ENCODE data around the gene CCDC154.
A peak's percentile ranks its signal among the peaks of the same experiment; 100 is the strongest.
"Not testable (repeated sequence)": the region's sequence is repeated elsewhere in the genome, so short reads cannot be mapped to it uniquely, and the experiment has no call there.

The CCDC154 gene

DNA sequence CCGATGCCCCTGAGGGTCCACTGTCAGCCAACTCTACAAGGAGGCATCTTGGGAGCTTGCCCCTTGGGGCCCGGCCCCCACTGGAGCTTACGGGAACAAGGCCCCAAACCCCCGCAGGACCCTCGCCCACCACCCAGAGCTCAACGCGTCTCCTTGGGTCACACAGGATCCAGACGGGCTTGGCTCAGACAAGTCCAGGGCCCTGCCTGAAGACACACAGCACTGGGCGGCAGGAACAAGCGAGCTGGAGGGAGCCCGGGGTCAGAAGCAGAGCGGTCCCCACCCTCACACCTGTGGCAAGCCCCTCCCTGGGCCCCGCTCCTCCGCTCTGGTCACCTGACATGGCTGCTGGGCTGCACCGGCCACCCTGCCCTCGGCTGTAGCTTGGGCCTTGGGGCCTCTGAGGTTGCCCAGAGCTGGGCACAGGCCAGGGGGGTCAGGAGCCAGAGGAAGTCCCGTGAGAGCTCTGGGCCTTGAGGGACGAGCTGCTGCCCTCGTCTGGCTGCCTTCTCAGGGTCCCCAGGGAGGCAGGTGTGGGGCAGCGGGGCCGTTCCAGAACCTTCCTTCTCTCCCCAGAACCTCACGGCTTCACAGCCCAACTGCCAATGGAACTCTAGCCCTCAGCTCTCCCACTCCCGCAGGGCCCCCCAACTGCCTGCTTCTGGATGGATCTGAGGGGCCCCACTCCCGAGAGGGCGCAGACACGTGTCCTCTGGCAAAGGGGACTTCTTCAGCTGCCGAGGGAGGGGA, at the start of gene CCDC154:
TSS of gene CCDC154 (minus strand) at position 577 of the 750 bp plus-strand sequence. CDS start at position 343, 234 bp downstream.
- no peak for DNase-seq

GRCh38 chr16:1493746-1494094, 49.4 kb upstream of the CCDC154 start:
- peak; percentile 27 for DNase-seq

- peak; percentile 91 for DNase-seq
These were observed 48.8 kb upstream of the CCDC154 start, which contains the start of gene TELO2 for GRCh38 chr16:1492923-1493745. Gene TELO2 (plus strand): TSS chr16:1493360. CDS start chr16:1494282, 922 bp downstream.

DNA sequence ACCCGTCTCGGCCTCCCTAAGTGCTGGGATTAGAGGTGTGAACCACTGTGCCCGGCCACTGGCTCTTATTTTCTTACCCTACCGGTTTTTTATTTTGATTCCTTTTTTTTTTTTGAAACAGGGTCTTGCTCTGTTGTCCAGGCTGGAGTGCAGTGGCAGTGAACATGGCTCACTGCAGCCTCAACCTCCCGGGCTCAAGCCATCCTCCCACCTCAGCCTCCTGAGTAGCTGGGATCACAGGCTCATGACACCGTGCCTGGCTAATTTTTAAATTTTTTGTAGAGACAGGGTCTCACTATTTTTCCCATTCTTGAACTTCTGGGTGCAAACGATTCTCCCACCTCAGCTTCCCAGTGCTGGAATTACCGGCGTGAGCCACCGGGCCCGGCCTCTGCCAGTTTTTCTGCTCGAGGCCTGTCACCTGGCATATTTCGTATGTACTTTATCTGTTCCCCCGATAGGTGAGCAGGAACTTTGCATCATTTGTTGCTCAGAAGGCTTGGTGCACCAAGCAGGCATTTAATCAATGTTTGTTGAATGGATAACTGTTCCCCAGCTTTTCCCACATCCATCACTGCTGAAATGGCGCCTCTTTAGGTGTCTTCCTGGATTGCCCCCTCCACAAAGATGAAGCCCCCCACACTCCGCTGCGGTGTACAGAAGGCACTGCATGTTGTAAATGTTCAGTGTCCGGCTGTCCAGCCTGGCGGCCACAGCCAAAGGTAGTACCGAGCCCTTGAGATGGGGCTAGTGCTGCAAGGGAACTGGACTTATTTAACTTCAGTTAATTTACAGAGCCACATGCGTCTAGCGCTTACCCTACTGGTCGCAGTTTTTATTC, 47.9 kb upstream of the CCDC154 start:
- DNase-seq: no peak

DNA sequence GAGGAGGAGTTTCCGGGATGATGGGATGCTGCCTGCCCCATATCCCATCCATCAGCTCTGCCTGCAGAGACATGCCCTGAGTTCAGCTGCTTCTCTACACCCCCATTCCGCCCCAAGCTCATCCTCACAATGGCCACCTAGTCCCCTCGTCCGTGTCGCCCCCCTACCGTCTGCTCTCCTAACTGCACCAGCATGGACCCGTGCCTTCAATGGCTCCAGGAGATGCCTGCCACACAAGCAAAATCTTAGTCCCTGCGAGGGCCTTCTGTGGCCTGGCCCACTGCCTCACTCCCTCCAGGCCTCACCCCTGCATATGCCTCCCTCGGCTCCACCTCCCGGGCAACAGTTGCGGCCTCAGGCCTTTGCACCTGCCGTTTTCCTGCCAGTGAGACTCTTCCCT, 47.0 kb upstream of the CCDC154 start:
- DNase-seq: no peak

GRCh38 chr16:1489077-1489476, 44.7 kb upstream of the CCDC154 start:
- DNase-seq: no peak

DNA sequence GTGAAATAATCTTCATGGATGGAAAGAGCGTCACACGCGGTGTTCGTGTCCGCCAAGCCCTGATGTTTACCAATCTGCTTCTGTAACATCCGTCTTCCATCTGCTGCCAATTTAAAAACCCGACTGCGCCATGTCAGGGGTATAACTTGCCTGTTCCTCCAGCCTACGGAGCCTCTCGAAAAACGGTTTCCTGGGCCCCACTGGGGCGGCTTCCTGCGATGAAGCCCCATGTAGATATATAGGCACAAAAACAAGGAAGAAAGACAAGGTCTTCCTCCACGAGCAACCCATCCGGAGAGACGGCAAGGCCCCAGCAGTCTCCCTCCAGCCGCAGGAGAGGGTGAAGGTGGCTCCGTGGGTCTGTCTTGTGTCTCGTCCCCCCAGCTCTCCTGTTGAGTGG, 44.3 kb upstream of the CCDC154 start, which contains the start of gene PTX4:
TSS of gene PTX4 (minus strand) at position 326 of the 400 bp plus-strand sequence. CDS start at position 291, 35 bp downstream.
- DNase-seq: no peak

DNA sequence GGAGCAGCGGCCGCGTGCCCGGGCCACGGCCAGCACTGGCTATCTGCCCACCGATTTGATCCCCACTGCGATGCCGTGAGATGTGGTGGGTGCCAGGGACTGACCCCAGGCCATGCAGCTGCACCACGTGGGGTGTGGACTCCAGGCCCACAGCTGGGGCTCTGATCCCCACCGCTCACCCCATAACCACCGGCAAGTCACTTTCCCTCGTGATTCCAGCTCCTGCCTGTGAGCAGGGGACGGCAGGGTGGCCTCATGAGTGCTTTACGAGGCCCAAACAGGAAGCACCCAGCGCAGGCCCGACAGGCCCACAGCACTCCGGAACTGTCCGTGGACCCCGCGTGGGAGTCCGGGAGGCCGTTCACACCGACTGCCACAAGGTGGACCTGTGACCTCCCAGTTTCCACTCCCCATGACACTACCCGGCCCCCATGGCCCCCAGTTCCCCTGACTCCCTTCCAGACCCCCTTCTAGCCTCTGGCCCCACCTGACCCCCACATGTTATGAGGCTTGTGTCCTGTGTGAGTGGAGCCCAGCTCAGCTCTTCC, 43.8 kb upstream of the CCDC154 start:
- DNase-seq: no peak

GRCh38 chr16:1487395-1488053, 43.2 kb upstream of the CCDC154 start:
- DNase-seq: no peak

- no peak for DNase-seq
These were observed 42.4 kb upstream of the CCDC154 start for GRCh38 chr16:1486551-1487390.

DNA sequence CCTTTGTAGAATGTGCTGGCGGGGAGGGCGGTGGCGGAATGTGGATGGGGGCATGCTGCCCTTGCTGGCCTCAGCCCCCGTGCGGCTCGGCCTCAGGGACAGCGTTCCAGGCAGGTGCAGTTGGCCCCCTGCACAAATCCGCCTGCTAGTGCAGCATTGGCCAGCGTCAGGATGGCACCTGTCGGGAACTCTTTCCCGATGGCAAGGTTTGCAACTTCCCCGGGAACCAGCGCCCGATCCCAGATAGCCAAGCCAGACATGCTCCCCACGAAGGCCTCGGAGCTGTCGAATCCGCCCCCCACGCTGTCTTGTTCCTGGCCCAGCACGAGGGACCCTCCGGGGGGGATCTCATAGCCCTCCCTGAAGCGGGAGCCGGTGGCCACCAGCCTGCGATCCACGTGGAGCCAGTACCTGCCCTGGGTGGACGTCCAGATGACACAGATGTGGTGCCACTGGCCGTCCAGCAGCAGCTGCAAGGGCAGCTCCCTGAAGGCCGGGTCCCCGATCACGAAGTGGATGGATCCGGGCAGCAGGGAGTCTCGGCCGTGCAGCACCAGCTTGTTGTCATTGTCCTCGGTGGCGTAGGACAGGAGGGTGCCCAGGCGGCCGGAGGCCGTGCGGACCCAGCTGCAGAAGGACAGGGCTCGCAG, 41.6 kb upstream of the CCDC154 start:
- DNase-seq: no peak

- DNase-seq: no peak
These were observed 37.8 kb upstream of the CCDC154 start for GRCh38 chr16:1481906-1482835.

DNA sequence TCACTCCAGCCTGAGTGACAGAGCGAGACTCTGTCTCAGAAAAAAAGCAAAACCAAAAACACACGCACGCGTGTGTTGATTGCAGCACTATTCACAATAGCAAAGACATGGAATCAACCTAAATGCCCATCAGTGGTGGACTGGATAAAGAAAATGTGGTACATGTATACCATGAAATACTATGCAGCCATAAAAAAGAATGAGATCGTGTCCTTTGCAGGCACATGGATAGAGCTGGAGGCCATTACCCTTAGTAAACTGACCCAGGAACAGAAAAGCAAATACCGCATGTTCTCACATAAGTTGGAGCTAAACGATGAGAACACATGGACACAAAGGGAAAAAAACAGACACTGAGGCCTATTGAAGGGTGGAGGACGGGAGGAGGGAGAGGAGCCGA, 34.6 kb upstream of the CCDC154 start:
- not testable (repeated sequence) for DNase-seq

- DNase-seq: no peak
These were observed 32.7 kb upstream of the CCDC154 start for GRCh38 chr16:1477033-1477432.

GRCh38 chr16:1475552-1476114, 31.3 kb upstream of the CCDC154 start:
- no peak for DNase-seq

DNA sequence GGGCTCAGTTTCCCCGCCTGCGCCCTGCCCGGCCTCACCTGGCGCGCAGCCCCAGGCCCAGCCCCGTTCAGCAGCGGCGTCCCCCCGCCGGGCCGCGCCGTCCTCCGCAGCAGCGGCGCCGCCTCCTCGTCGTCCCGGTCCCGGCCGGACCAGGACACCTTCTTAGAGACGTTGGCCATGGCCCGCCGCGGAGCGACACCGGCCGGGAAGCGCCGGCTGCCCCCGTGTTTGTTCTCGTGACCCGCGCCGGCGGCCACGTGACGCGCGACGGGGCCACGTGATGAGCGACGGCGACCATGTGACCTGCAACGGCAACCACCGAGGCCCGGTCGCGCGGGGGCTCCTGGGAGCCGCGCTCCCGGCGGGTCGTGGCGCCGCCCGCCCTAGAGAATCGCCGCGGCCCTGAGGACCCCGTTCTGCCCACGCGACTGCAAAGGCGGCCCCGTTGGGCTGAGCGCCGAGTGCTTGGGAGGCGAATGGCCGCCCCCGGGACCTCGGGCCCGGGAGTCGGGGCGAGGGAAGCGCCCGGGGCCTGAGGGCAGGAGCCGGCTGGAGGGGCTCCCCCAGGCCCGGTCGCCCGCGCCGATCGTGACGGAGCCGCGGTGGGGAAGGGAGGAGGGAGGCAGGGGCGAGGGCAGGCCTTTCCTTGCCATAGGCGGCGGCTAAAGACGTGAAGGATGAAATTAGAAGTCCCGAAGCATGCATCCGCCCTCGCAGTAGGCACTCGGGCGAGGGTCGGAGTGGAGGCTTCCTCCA, 30.6 kb upstream of the CCDC154 start, which contains the start of gene CLCN7:
TSS of gene CLCN7 (minus strand) at position 233 of the 756 bp plus-strand sequence. CDS start at position 179, 54 bp downstream.
- DNase-seq: peak; percentile 90

DNA sequence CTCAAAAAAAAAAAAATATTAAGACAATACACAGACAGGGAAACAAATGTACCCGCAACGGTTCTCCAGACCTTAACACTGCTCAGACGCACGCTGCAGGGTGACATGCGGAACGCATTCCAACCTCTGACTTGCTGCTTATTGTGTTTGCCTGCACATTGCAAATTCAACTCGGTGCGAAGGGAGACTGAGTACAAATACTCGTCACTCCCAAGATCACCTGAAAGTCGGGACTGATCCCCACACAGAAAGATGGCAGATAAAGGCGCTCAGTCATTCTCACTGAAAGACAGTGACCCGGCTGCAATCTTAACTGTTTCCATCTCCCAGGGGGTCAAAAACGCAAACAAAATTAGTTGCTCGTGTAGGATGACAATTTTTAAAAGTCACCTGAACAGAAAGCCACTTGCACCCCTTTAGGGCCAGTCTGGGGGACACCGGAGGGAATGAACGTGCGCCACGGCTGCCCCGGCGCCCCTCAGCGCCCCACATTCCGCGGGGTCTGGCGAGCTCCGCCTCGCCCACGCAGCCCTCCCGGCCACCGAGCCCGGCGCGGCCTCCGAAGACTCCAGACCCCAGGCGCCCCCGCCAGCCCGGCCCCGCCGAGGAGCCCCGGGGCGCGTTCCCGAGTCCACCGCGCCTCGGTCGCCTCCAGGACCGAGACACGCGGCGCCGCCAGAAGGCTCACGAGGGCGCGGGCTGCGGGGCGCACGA, 29.9 kb upstream of the CCDC154 start:
- DNase-seq: no peak
